K562 (cell line): ENCODE data around the gene AFDN. TPM values are rescaled to one million over a fixed set of nuclear protein-coding genes. Genes with fewer than 3 reads are reported as not detected.

Experiments
- ATAC-seq: fragments of 200-7000 bp; cut with Tn5 transposase; 3 replicates; pipeline ENCODE4 v1.9.1; 2020; ENCODE audit warnings: moderate library complexity
- BruUV-seq: library from RNA; stranded (reverse); fragments of 400-500 nt; replicated peaks from 2 replicates; lab custom pipeline; 2021; lab: Mats Ljungman, UMichigan
- CTCF ChIA-PET: fragments of 300-600 bp; formaldehyde crosslinking; extraction: SDS; loops from one replicate; lab custom pipeline; 2021; ENCODE audit warnings: low intra/inter-chr PET ratio; lab: Yijun Ruan, JAX
- POLR2A ChIA-PET: fragments of 300-600, 350-650 bp; sonication (Branson Sonifier 250); formaldehyde crosslinking; extraction: SDS; loops from one replicate; lab custom pipeline; 2021; ENCODE audit warnings: antibody characterized with exemption, inconsistent platforms; lab: Yijun Ruan, JAX
- DNase-seq, 4 experiments: peaks; one replicate each; pipeline versions ENCODE4 v3.0.0 to v3.0.0-alpha.2; 2011 to 2018; ENCODE audit warnings: low spot score in 3 of 4, mixed read lengths in 3 of 4; ENCODE audit errors: extremely low read depth in 1 of 4
- FAIRE-seq: peaks from 2 replicates; lab custom pipeline; 2011; peaks lifted over from hg19 to GRCh38; lab: Jason Lieb, UNC
- H2AFZ ChIP-seq: 2 replicates; pipeline ENCODE4 v1.6.0; 2011; ENCODE audit warnings: low read depth, low read length, control low read depth, inconsistent platforms
- H3K27ac ChIP-seq: fragments of 200-600 bp; 3 replicates; pipeline ENCODE4 v1.8.0; 2011; ENCODE audit warnings: low read depth, mild to moderate bottlenecking, control low read depth, inconsistent platforms, low read length, moderate library complexity, mixed read lengths; ENCODE audit errors: extremely low read depth
- H3K27me3 ChIP-seq, 2 experiments: fragments of 300-600 bp in 1 of 2; 2 replicates in 1 of 2; 3 replicates in 1 of 2; pipeline versions ENCODE4 v1.6.0 to v1.8.0; 2011; ENCODE audit warnings: inconsistent platforms in 2 of 2, low read length in 2 of 2, mild to moderate bottlenecking in 1 of 2, mixed read lengths in 1 of 2, moderate library complexity in 1 of 2; ENCODE audit not compliant: control insufficient read depth in 2 of 2, insufficient read depth in 2 of 2
- H3K36me3 ChIP-seq: fragments of 300-600 bp; 3 replicates; pipeline ENCODE4 v1.8.0; 2011; ENCODE audit warnings: mild to moderate bottlenecking, low read length, inconsistent platforms; ENCODE audit not compliant: control insufficient read depth, insufficient read depth
- H3K4me1 ChIP-seq, 2 experiments: fragments of 200-600 bp in 1 of 2; replicated peaks in 1 of 2; 2 replicates in 1 of 2; 3 replicates in 1 of 2; pipeline versions ENCODE4 v1.5.1 to v1.8.0; 2011; ENCODE audit warnings: inconsistent platforms in 2 of 2, low read length in 2 of 2, mild to moderate bottlenecking in 1 of 2, mixed read lengths in 1 of 2, moderate library complexity in 1 of 2; ENCODE audit not compliant: control insufficient read depth in 2 of 2, insufficient read depth in 2 of 2
- H3K4me2 ChIP-seq: 2 replicates; pipeline ENCODE4 v1.6.1; 2011; ENCODE audit warnings: low read length, control low read depth, inconsistent platforms, mixed read lengths; ENCODE audit not compliant: insufficient read depth
- H3K4me3 ChIP-seq: fragments of 200-600 bp; sonication (generic), shearing (Covaris generic); 2 replicates; pipeline ENCODE4 v1.5.1; 2016; ENCODE audit warnings: control low read depth, inconsistent platforms
- H3K79me2 ChIP-seq: fragments of 200-600 bp; 3 replicates; pipeline ENCODE4 v1.8.0; 2011; ENCODE audit warnings: low read length, inconsistent platforms; ENCODE audit not compliant: control insufficient read depth, insufficient read depth
- H3K9ac ChIP-seq, 2 experiments: 2 replicates each; pipeline versions ENCODE4 v1.6.0 to v1.6.1; 2011; ENCODE audit warnings: low read depth in 2 of 2, low read length in 2 of 2, control low read depth in 1 of 2, inconsistent platforms in 1 of 2, mild to moderate bottlenecking in 1 of 2, mixed read lengths in 1 of 2; ENCODE audit not compliant: insufficient read depth in 1 of 2
- H3K9me1 ChIP-seq: one replicate; pipeline ENCODE4 v1.6.0; 2011; ENCODE audit warnings: inconsistent platforms, mild to moderate bottlenecking, low read length, moderate library complexity; ENCODE audit not compliant: control insufficient read depth, insufficient read depth
- H3K9me3 ChIP-seq: replicated peaks from 2 replicates; pipeline ENCODE4 v1.5.1; 2011; ENCODE audit warnings: low read depth, low read length, inconsistent platforms; ENCODE audit not compliant: control insufficient read depth, insufficient read depth
- H4K20me1 ChIP-seq: replicated peaks from 2 replicates; pipeline ENCODE4 v1.6.1; 2011; ENCODE audit warnings: low read length, inconsistent platforms, mixed read lengths; ENCODE audit not compliant: control insufficient read depth, insufficient read depth
- HMBOX1 ChIP-seq: sonication (generic); IDR thresholded peaks from 2 replicates; pipeline ENCODE4 v1.6.1; 2016
- NFE2 ChIP-seq: IDR thresholded peaks from 2 replicates; pipeline ENCODE4 v1.6.1; 2014; ENCODE audit warnings: antibody characterized with exemption, low read depth
- ZNF766 ChIP-seq: fragments of 200-800 bp; sonication (Bioruptor generic); conservative IDR thresholded peaks from 2 replicates; pipeline ENCODE4 v1.6.1; 2016; ENCODE audit warnings: missing genetic modification characterization, missing compliant biosample characterization
- WGBS: fragments of 100-300 bp; shearing (Covaris generic); methylation state at CpG from one replicate; pipeline ENCODE4 v1.1.6; 2016; ENCODE audit warnings: low coverage, mixed read lengths; ENCODE audit not compliant: insufficient coverage; ENCODE audit errors: missing lambda C conversion rate; 5-methylcytosine and 5-hydroxymethylcytosine counted together
- in situ Hi-C: fragments of 300-500 bp; cut with MboI; formaldehyde crosslinking; loops from 4 replicates; pipeline ENCODE4 v1.15.0; 2018; ENCODE audit warnings: inconsistent platforms, mixed read lengths
- intact Hi-C: fragments of 100-400 bp; cut with micrococcal nuclease; formaldehyde crosslinking; loops from 2 replicates; pipeline ENCODE4 v1.14.2; 2022
- polyA plus RNA-seq, 8 experiments: library from polyadenylated mRNA; depleted of rRNA in 4 of 8; stranded (reverse) in 5 of 8; unstranded in 3 of 8; fragments of >200 nt; fragmentation: Nextera tagmentation in 2 of 8; fragmentation: Illumina TruSeq in 1 of 8; extraction: Ambion mirVana in 2 of 8; extraction: Trizol in 1 of 8; gene quantifications; 2 replicates each; pipeline versions ENCODE4 v1.2.1 to v1.2.3, GENCODE V29; 2011 to 2014; ENCODE audit warnings: inconsistent platforms in 1 of 8, missing spikeins in 1 of 8
- total RNA-seq, 7 experiments: library from RNA; depleted of rRNA in 6 of 7; stranded (reverse); fragments of >200 nt in 6 of 7; fragmentation: Illumina TruSeq in 2 of 7; extraction: Trizol in 2 of 7; gene quantifications; 2 replicates each; pipeline versions ENCODE4 v1.2.1 to v1.2.3, GENCODE V29; 2011 to 2021; ENCODE audit warnings: low replicate concordance in 1 of 7

Gene AFDN
- total and polyA plus RNA-seq, 9 of the 15 experiments (the other 6 are each of a cell fraction or from before 2014, with no cell fraction given): 7.2 to 129 (median 105) TPM

- TF ChIP-seq ZNF766 (CRISPR knock-in tag) (no peak), NFE2 (peak; percentile 60), HMBOX1 (peak; percentile 76; the same call in 1 of the 2 replicates)
- ATAC-seq: no peak; the same call in 2 of the 3 replicates
- Histone ChIP-seq H3K4me1 (peaks cover 0 to 7% of the 10 kb centered on the region in 2 experiments; a peak in 1 of 5 replicates), H3K9me3 (no peaks in the 10 kb centered on the region), H3K36me3 (peaks cover 83% of the 10 kb centered on the region), H3K79me2 (0 out of 3 replicates have a peak, but pooled peaks cover 2% of the 10 kb centered on the region), H2AFZ (no peak overlapping the region), H3K9me1 (peaks cover 3% of the 10 kb centered on the region), H3K27me3 (no peaks in the 10 kb centered on the region), H3K27ac (no peak overlapping the region), H3K9ac (no peak overlapping the region), H3K4me3 (no peak overlapping the region), H3K4me2 (no peak overlapping the region), H4K20me1 (no peaks in the 10 kb centered on the region)
- DNase-seq: no peak
- in situ Hi-C loops (no loop called here), intact Hi-C loops (no loop called here)
- POLR2A ChIA-PET: interaction anchor here (0.6 to 1.3 kb wide), 2 partner anchors 17 to 141 kb away, joined by 3 to 4 read pairs; no protein-coding TSS in a partner anchor
- CTCF ChIA-PET: no interaction called here
- no TSS peak for BruUV-seq
- WGBS: 95% methylated on average over 2 of the region's 2 CpGs
- FAIRE-seq: peak; percentile 56
These were observed 46.0 kb downstream of the AFDN start for GRCh38 chr6:167872538-167873210.
